ENCODE results near the gene RAB10. TPM values are rescaled to one million over a fixed set of nuclear protein-coding genes. Genes with fewer than 3 reads are reported as not detected.
A peak's percentile ranks its signal among the peaks of the same experiment; 100 is the strongest.

Gene RAB10
- total and polyA plus RNA-seq, 9 of the 15 experiments (the other 6 are each of a cell fraction or from before 2014, with no cell fraction given): 25.1 to 214 (median 157) TPM

GRCh38 chr2:26072925-26073768, 39.3 kb downstream of the RAB10 start (continued):
- TF ChIP-seq CBFA2T3 (IDR thresholded peaks at IDR 0.05) (peak; percentile 55; the same call in 1 of the 2 replicates), ILK (tag; IDR thresholded peaks at IDR 0.05; ENCODE audit: borderline replicate concordance, low read depth) (no peak)

DNA sequence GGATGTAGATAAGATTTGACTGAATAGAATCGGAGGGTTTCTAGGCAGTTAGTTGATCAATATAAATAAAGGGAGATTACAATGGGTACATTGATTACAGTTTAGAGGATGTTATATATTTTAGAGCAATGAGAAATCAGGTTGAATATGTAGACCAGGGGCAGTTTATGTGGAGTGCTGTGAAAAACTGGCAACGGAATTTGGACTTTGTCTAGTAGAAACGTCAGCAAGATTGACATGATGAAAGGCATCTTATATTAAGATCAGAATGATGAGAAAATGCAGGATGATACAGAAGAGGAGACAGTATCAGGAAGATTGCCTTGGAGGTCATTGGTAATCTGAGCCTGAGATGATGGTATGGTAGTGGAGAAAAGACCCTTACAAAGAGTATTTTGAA, 39.9 kb downstream of the RAB10 start:
- Histone ChIP-seq H3K27me3 (ENCODE audit: control insufficient read depth in 2 of 2, insufficient read depth in 2 of 2, low read length in 2 of 2) (no peaks in the 10 kb centered on the region), H4K20me1 (replicated peaks; ENCODE audit: control insufficient read depth, insufficient read depth, low read length) (0 out of 2 replicates have a peak, but pooled peaks cover 2% of the 10 kb centered on the region), H3K27ac (ENCODE audit: extremely low read depth, low read depth, low read length) (peak overlapping the region; percentile 66), H3K9ac (ENCODE audit: insufficient read depth in 1 of 2, low read depth in 2 of 2, low read length in 2 of 2) (peak overlapping the region in 1 of 2 experiments; percentile 48; a peak in 2 of 4 replicates), H2AFZ (ENCODE audit: low read depth, low read length) (no peak overlapping the region), H3K9me1 (ENCODE audit: control insufficient read depth, insufficient read depth, low read length) (no peaks in the 10 kb centered on the region), H3K4me1 (replicated peaks in 1 of 2; ENCODE audit: control insufficient read depth in 2 of 2, insufficient read depth in 2 of 2, low read length in 2 of 2) (peaks cover 24 to 69% of the 10 kb centered on the region in 2 experiments), H3K36me3 (ENCODE audit: control insufficient read depth, insufficient read depth, low read length) (peaks cover 9% of the 10 kb centered on the region), H3K4me3 (peak overlapping the region; percentile 6; the same call in 1 of the 2 replicates), H3K4me2 (ENCODE audit: insufficient read depth, low read length) (peak overlapping the region; percentile 82), H3K79me2 (ENCODE audit: control insufficient read depth, insufficient read depth, low read length) (peaks cover 100% of the 10 kb centered on the region), H3K9me3 (replicated peaks; ENCODE audit: control insufficient read depth, insufficient read depth, low read depth, low read length) (no peaks in the 10 kb centered on the region; the same call in 1 of the 2 replicates)
- WGBS (ENCODE audit: insufficient coverage, low coverage, missing lambda C conversion rate): 38% methylated on average over 3 of the region's 3 CpGs
- no TSS peak for BruUV-seq (replicated peaks)
- no peak for DNase-seq (ENCODE audit: extremely low read depth in 1 of 4, low spot score in 3 of 4)
- ATAC-seq: no peak
- POLR2A ChIA-PET: interaction anchor here (0.5 to 3.9 kb wide), 6 partner anchors 8 to 171 kb away, joined by 3 to 17 read pairs (median 4); partner anchors contain the start of genes HADHA and HADHB
- in situ Hi-C loops (cut with MboI) (no loop called here), intact Hi-C loops (cut with micrococcal nuclease) (no loop called here)
- CTCF ChIA-PET (ENCODE audit: low intra/inter-chr PET ratio): no interaction called here
- no peak for FAIRE-seq
- 0 out of 2 replicates have a peak, but pooled peaks have one; percentile 2 for TF ChIP-seq SMARCA4 (IDR thresholded peaks at IDR 0.05)
- 0 out of 2 replicates have a peak, but pooled peaks have one; percentile 30 for TF ChIP-seq ZNF668 (CRISPR knock-in tag; IDR thresholded peaks at IDR 0.05)
- TF ChIP-seq ADNP (tag; IDR thresholded peaks at IDR 0.05): no peak
- TF ChIP-seq DPF2 (IDR thresholded peaks at IDR 0.05): 0 out of 2 replicates have a peak, but pooled peaks have one; percentile 2
- TF ChIP-seq, protein P1, sequence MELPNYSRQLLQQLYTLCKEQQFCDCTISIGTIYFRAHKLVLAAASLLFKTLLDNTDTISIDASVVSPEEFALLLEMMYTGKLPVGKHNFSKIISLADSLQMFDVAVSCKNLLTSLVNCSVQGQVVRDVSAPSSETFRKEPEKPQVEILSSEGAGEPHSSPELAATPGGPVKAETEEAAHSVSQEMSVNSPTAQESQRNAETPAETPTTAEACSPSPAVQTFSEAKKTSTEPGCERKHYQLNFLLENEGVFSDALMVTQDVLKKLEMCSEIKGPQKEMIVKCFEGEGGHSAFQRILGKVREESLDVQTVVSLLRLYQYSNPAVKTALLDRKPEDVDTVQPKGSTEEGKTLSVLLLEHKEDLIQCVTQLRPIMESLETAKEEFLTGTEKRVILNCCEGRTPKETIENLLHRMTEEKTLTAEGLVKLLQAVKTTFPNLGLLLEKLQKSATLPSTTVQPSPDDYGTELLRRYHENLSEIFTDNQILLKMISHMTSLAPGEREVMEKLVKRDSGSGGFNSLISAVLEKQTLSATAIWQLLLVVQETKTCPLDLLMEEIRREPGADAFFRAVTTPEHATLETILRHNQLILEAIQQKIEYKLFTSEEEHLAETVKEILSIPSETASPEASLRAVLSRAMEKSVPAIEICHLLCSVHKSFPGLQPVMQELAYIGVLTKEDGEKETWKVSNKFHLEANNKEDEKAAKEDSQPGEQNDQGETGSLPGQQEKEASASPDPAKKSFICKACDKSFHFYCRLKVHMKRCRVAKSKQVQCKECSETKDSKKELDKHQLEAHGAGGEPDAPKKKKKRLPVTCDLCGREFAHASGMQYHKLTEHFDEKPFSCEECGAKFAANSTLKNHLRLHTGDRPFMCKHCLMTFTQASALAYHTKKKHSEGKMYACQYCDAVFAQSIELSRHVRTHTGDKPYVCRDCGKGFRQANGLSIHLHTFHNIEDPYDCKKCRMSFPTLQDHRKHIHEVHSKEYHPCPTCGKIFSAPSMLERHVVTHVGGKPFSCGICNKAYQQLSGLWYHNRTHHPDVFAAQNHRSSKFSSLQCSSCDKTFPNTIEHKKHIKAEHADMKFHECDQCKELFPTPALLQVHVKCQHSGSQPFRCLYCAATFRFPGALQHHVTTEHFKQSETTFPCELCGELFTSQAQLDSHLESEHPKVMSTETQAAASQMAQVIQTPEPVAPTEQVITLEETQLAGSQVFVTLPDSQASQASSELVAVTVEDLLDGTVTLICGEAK (IDR thresholded peaks at IDR 0.05): 0 out of 2 replicates have a peak, but pooled peaks have one; percentile 18
- TF ChIP-seq, protein P1 (CRISPR knock-in tag; IDR thresholded peaks at IDR 0.05): no peak
- 0 out of 2 replicates have a peak, but pooled peaks have one; percentile 7 for TF ChIP-seq GATAD2B (IDR thresholded peaks at IDR 0.05; ENCODE audit: borderline replicate concordance)
- peak; percentile 2; the same call in 1 of the 2 replicates for TF ChIP-seq SMARCE1 (IDR thresholded peaks at IDR 0.05)
- TF ChIP-seq ATF1 (CRISPR knock-in tag; IDR thresholded peaks at IDR 0.05): no peak
- TF ChIP-seq ATF1 (tag; IDR thresholded peaks at IDR 0.05): 0 out of 2 replicates have a peak, but pooled peaks have one; percentile 5
- TF ChIP-seq NBN (IDR thresholded peaks at IDR 0.05; ENCODE audit: low read depth): 0 out of 2 replicates have a peak, but pooled peaks have one; percentile 11
